Endothelial cell (in vitro differentiated cells): ENCODE results near the gene ZBTB33. TPM values are rescaled to one million over a fixed set of nuclear protein-coding genes. Genes with fewer than 3 reads are reported as not detected.

Experiments
- DNase-seq: peaks from one replicate; pipeline ENCODE4 v3.0.0; 2021; ENCODE audit warnings: low spot score
- H3K27ac Mint-ChIP-seq: one replicate; pipeline ENCODE4 v1.8.0; 2021; ENCODE audit warnings: mixed read lengths, inconsistent platforms; ENCODE audit not compliant: unreplicated experiment
- H3K27me3 Mint-ChIP-seq: one replicate; pipeline ENCODE4 v1.8.0; 2021; ENCODE audit warnings: mild to moderate bottlenecking, moderate library complexity, mixed read lengths, inconsistent platforms; ENCODE audit not compliant: unreplicated experiment
- H3K36me3 Mint-ChIP-seq: one replicate; pipeline ENCODE4 v1.8.0; 2021; ENCODE audit warnings: mild to moderate bottlenecking, low read depth, mixed read lengths, inconsistent platforms; ENCODE audit not compliant: unreplicated experiment
- H3K4me1 Mint-ChIP-seq: one replicate; pipeline ENCODE4 v1.8.0; 2021; ENCODE audit warnings: mild to moderate bottlenecking, mixed read lengths, inconsistent platforms; ENCODE audit not compliant: unreplicated experiment
- H3K4me3 Mint-ChIP-seq: one replicate; pipeline ENCODE4 v1.8.0; 2021; ENCODE audit warnings: mild to moderate bottlenecking, mixed read lengths, inconsistent platforms; ENCODE audit not compliant: unreplicated experiment
- H3K9me3 Mint-ChIP-seq: one replicate; pipeline ENCODE4 v1.8.0; 2021; ENCODE audit warnings: mixed read lengths, inconsistent platforms; ENCODE audit not compliant: unreplicated experiment
- total RNA-seq: library from RNA; stranded (reverse); fragmentation: NEBNext Ultra II Directional; extraction: Animal tissue kit (Norgen Biotek cat#: 25700); gene quantifications from one replicate; pipeline ENCODE4 v1.2.1, GENCODE V29; 2021; ENCODE audit not compliant: unreplicated experiment
- TF ChIP-seq, protein P1 (sequence below): fragments of 200-600 bp; sonication (generic); IDR thresholded peaks from one replicate; pipeline ENCODE4 v1.5.0; 2021; ENCODE audit warnings: antibody characterized with exemption; ENCODE audit not compliant: unreplicated experiment

ZBTB33 gene
- total RNA-seq, 1 donor from 2014 or later = 21.0 TPM

DNA sequence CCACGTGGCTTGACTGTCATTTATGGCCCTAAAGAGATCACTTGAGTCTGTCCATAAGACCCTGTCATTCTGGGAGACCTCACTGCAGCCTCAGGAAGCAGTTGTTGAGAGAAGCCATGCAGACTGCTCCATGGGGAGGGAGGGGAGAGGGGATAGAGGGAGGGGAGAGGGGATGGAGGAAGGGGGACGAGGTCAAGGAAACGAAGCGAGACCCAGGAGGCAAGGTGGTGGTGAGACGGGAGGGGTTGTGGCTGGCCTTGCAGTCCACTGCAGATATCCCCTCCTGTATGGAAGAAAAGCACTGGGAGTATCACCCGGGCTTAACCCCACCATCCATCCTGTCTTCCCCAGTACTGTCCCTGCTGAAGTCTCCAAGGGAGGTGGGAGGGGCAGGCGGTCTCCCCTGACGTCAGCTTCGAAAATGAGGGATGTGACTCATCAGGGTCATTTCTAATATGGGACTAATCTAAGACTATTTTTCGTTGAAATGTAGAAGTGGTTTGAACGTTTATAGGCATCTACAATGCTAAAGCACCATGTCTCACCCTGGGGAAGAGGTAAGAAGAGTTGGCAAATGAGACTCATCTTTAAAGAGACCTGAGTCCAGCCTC, 55.0 kb downstream of the ZBTB33 start:
- H3K4me3 Mint-ChIP-seq = no peak overlapping the region
- H3K9me3 Mint-ChIP-seq = no peaks in the 10 kb centered on the region
- TF ChIP-seq, protein P1, sequence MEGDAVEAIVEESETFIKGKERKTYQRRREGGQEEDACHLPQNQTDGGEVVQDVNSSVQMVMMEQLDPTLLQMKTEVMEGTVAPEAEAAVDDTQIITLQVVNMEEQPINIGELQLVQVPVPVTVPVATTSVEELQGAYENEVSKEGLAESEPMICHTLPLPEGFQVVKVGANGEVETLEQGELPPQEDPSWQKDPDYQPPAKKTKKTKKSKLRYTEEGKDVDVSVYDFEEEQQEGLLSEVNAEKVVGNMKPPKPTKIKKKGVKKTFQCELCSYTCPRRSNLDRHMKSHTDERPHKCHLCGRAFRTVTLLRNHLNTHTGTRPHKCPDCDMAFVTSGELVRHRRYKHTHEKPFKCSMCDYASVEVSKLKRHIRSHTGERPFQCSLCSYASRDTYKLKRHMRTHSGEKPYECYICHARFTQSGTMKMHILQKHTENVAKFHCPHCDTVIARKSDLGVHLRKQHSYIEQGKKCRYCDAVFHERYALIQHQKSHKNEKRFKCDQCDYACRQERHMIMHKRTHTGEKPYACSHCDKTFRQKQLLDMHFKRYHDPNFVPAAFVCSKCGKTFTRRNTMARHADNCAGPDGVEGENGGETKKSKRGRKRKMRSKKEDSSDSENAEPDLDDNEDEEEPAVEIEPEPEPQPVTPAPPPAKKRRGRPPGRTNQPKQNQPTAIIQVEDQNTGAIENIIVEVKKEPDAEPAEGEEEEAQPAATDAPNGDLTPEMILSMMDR = no peak
- no peaks in the 10 kb centered on the region for H3K36me3 Mint-ChIP-seq
- peaks cover 7% of the 10 kb centered on the region for H3K4me1 Mint-ChIP-seq
- DNase-seq = no peak
- no peak overlapping the region for H3K27ac Mint-ChIP-seq
- peaks cover 8% of the 10 kb centered on the region for H3K27me3 Mint-ChIP-seq

DNA sequence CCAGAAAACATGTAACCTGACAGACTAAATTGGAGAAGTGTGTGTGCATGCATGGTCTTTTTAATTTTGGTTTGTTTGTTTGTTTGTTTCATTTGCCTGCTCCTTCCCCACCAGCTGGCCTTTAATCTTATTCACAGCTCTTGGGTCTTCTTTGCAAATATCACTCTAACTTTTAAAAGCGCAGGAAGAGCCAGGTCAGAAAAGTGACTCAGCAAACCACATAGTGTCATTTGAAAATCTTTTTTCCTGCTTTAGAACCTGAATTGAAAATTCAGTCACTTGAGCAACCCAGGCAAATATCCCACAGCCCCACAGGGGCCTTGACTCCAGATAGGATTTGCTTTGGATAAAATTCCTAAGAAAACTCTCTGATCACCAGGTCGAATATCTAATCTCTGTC, 56.0 kb downstream of the ZBTB33 start:
- H3K4me3 Mint-ChIP-seq = no peak overlapping the region
- H3K36me3 Mint-ChIP-seq = no peaks in the 10 kb centered on the region
- H3K4me1 Mint-ChIP-seq = peaks cover 7% of the 10 kb centered on the region
- TF ChIP-seq, protein P1 = no peak
- H3K27me3 Mint-ChIP-seq = peaks cover 8% of the 10 kb centered on the region
- H3K27ac Mint-ChIP-seq = no peak overlapping the region
- DNase-seq = no peak
- H3K9me3 Mint-ChIP-seq = no peaks in the 10 kb centered on the region

Other genes with a start within 250 kb of the ZBTB33 start
- gene RHOXF2B, start 173.1 kb upstream of the ZBTB33 start, total RNA-seq = not detected
- not detected for gene RHOXF1, start 134.9 kb upstream of the ZBTB33 start, total RNA-seq
- gene RHOXF2, start 92.2 kb upstream of the ZBTB33 start, total RNA-seq = not detected
- 0.13 TPM for gene TMEM255A, start 60.6 kb downstream of the ZBTB33 start, total RNA-seq
- not detected for gene ATP1B4, start 111.3 kb downstream of the ZBTB33 start, total RNA-seq
- gene LAMP2, start 218.5 kb downstream of the ZBTB33 start, total RNA-seq = 67.5 TPM